Activated CD8-positive, alpha-beta memory T cell treated with anti-CD3 and anti-CD28 coated beads, Interleukin-2, amount 10 ng/mL, durations not matched to agents 7 days and 5 days (primary cell): ENCODE results near the gene MARCHF6. TPM values are rescaled to one million over a fixed set of nuclear protein-coding genes. Genes with fewer than 3 reads are reported as not detected.
A peak's percentile ranks its signal among the peaks of the same experiment; 100 is the strongest.

ENCODE experiments used
- ATAC-seq: fragments of 150-1000 bp; cut with Tn5 transposase; one replicate; pipeline ENCODE4 v1.10.0; 2021; ENCODE audit warnings: moderate library complexity
- CTCF ChIA-PET: fragments of 350-600 bp; sonication (Branson Sonifier 250); formaldehyde crosslinking; loops from one replicate; lab custom pipeline; 2021; ENCODE audit warnings: antibody characterized with exemption; lab: Charles Lee
- DNase-seq: peaks from one replicate; pipeline ENCODE4 v3.0.0-alpha.2; 2020
- H3K27ac Mint-ChIP-seq: one replicate; pipeline ENCODE4 v1.8.0; 2021; ENCODE audit warnings: mild to moderate bottlenecking, mixed read lengths
- H3K27me3 Mint-ChIP-seq: one replicate; pipeline ENCODE4 v1.8.0; 2021; ENCODE audit warnings: mixed read lengths
- H3K36me3 Mint-ChIP-seq: one replicate; pipeline ENCODE4 v1.8.0; 2021; ENCODE audit warnings: mild to moderate bottlenecking, mixed read lengths
- H3K4me1 Mint-ChIP-seq: one replicate; pipeline ENCODE4 v1.8.0; 2021; ENCODE audit warnings: mixed read lengths
- H3K4me3 Mint-ChIP-seq: one replicate; pipeline ENCODE4 v1.8.0; 2021; ENCODE audit warnings: mild to moderate bottlenecking, moderate library complexity, mixed read lengths
- H3K9me3 Mint-ChIP-seq: one replicate; pipeline ENCODE4 v1.8.0; 2022; ENCODE audit warnings: low read depth, mixed read lengths
- total RNA-seq, 2 experiments: library from RNA; stranded (reverse); gene quantifications; one replicate each; pipeline ENCODE4 v1.2.3, GENCODE V29; 2021

The MARCHF6 gene
- total RNA-seq, 2 experiments from 2014 or later, result 88.5 to 89.9 TPM

- no peak overlapping the region for H3K4me3 Mint-ChIP-seq
- peaks cover 12% of the 10 kb centered on the region for H3K4me1 Mint-ChIP-seq
- H3K36me3 Mint-ChIP-seq, result no peaks in the 10 kb centered on the region
- H3K27me3 Mint-ChIP-seq, result no peaks in the 10 kb centered on the region
- ATAC-seq (no peak), DNase-seq (no peak)
- no peaks in the 10 kb centered on the region for H3K9me3 Mint-ChIP-seq
- CTCF ChIA-PET, result interaction anchor here (0.7 kb wide), 1 partner anchor 18 kb away, joined by 3 read pairs; no protein-coding TSS in a partner anchor
- H3K27ac Mint-ChIP-seq, result no peak overlapping the region
Measured at GRCh38 chr5:10348258-10348657, 5.2 kb upstream of the MARCHF6 start.

- Mint-ChIP-seq H3K4me1 (peaks cover 19% of the 10 kb centered on the region), H3K27me3 (no peaks in the 10 kb centered on the region), H3K36me3 (peaks cover 3% of the 10 kb centered on the region), H3K4me3 (no peak overlapping the region), H3K9me3 (no peaks in the 10 kb centered on the region), H3K27ac (no peak overlapping the region)
- CTCF ChIA-PET, result no interaction called here
- DNase-seq (no peak), ATAC-seq (no peak)
Measured at GRCh38 chr5:10351199-10351905, 2.1 kb upstream of the MARCHF6 start.

GRCh38 chr5:10351919-10352318 is 1.6 kb upstream of the MARCHF6 start:
- no peaks in the 10 kb centered on the region for H3K9me3 Mint-ChIP-seq
- no peaks in the 10 kb centered on the region for H3K27me3 Mint-ChIP-seq
- no peak overlapping the region for H3K4me3 Mint-ChIP-seq
- no peak for DNase-seq
- H3K4me1 Mint-ChIP-seq, result peaks cover 21% of the 10 kb centered on the region
- H3K36me3 Mint-ChIP-seq, result peaks cover 3% of the 10 kb centered on the region
- peak overlapping the region; percentile 18 for H3K27ac Mint-ChIP-seq
- ATAC-seq, result no peak
- CTCF ChIA-PET, result interaction anchor here (1.9 kb wide), 1 partner anchor 12 kb away, joined by 10 read pairs; no protein-coding TSS in a partner anchor

- DNase-seq (peak; percentile 44), ATAC-seq (peak; percentile 2)
- Mint-ChIP-seq H3K4me1 (peaks cover 27% of the 10 kb centered on the region), H3K4me3 (peak overlapping the region; percentile 85), H3K36me3 (peaks cover 3% of the 10 kb centered on the region), H3K27me3 (no peaks in the 10 kb centered on the region), H3K9me3 (no peaks in the 10 kb centered on the region), H3K27ac (peak overlapping the region; percentile 89)
- CTCF ChIA-PET, result interaction anchor here (1.0 to 1.9 kb wide), 6 partner anchors 12 to 276 kb away, joined by 3 to 10 read pairs (median 4); no protein-coding TSS in a partner anchor
Measured at GRCh38 chr5:10352430-10353240, 860 bp upstream of the MARCHF6 start.

GRCh38 chr5:10354048-10354872 is 765 bp downstream of the MARCHF6 start:
- Mint-ChIP-seq H3K27me3 (no peaks in the 10 kb centered on the region), H3K36me3 (peaks cover 8% of the 10 kb centered on the region), H3K27ac (peak overlapping the region; percentile 99), H3K9me3 (no peaks in the 10 kb centered on the region), H3K4me3 (peak overlapping the region; percentile 94), H3K4me1 (peaks cover 37% of the 10 kb centered on the region)
- DNase-seq (peak; percentile 71), ATAC-seq (peak; percentile 21)
- CTCF ChIA-PET, result interaction anchor here (1.0 to 1.9 kb wide), 6 partner anchors 10 to 103 kb away, joined by 3 to 10 read pairs (median 4); no protein-coding TSS in a partner anchor

- Mint-ChIP-seq H3K27me3 (no peaks in the 10 kb centered on the region), H3K4me1 (peaks cover 37% of the 10 kb centered on the region), H3K27ac (peak overlapping the region; percentile 99), H3K4me3 (peak overlapping the region; percentile 94), H3K36me3 (peaks cover 10% of the 10 kb centered on the region), H3K9me3 (no peaks in the 10 kb centered on the region)
- ATAC-seq, result peak; percentile 21
- no peak for DNase-seq
- CTCF ChIA-PET, result interaction anchor here (1.1 kb wide), 1 partner anchor 71 kb away, joined by 3 read pairs; no protein-coding TSS in a partner anchor
Measured at GRCh38 chr5:10355071-10355889, 1.8 kb downstream of the MARCHF6 start.

- Mint-ChIP-seq H3K9me3 (no peaks in the 10 kb centered on the region), H3K4me1 (peaks cover 33% of the 10 kb centered on the region), H3K27ac (no peak overlapping the region), H3K36me3 (peaks cover 10% of the 10 kb centered on the region), H3K27me3 (no peaks in the 10 kb centered on the region), H3K4me3 (no peak overlapping the region)
- ATAC-seq (no peak), DNase-seq (no peak)
- CTCF ChIA-PET, result interaction anchor here (0.7 to 1.5 kb wide), 3 partner anchors 10 to 75 kb away, joined by 3 to 6 read pairs (median 5); no protein-coding TSS in a partner anchor
Measured at GRCh38 chr5:10358999-10359398, 5.5 kb downstream of the MARCHF6 start.

GRCh38 chr5:10360686-10361085 is 7.2 kb downstream of the MARCHF6 start:
- H3K4me1 Mint-ChIP-seq, result peaks cover 33% of the 10 kb centered on the region
- H3K27me3 Mint-ChIP-seq, result no peaks in the 10 kb centered on the region
- H3K36me3 Mint-ChIP-seq, result peaks cover 7% of the 10 kb centered on the region
- ATAC-seq (no peak), DNase-seq (no peak)
- CTCF ChIA-PET, result no interaction called here
- H3K4me3 Mint-ChIP-seq, result no peak overlapping the region
- no peaks in the 10 kb centered on the region for H3K9me3 Mint-ChIP-seq
- no peak overlapping the region for H3K27ac Mint-ChIP-seq

GRCh38 chr5:10363519-10364185 is 10.2 kb downstream of the MARCHF6 start:
- ATAC-seq, result no peak

GRCh38 chr5:10364186-10364689 is 10.7 kb downstream of the MARCHF6 start:
- H3K9me3 Mint-ChIP-seq, result no peaks in the 10 kb centered on the region
- H3K27ac Mint-ChIP-seq, result no peak overlapping the region
- CTCF ChIA-PET, result interaction anchor here (0.5 to 1.7 kb wide), 8 partner anchors 11 to 264 kb away, joined by 3 to 14 read pairs (median 3); partner anchors contain the start of gene MARCHF6
- peak; percentile 47 for ATAC-seq
- H3K36me3 Mint-ChIP-seq, result peaks cover 12% of the 10 kb centered on the region
- H3K4me3 Mint-ChIP-seq, result no peak overlapping the region
- no peak for DNase-seq
- peaks cover 20% of the 10 kb centered on the region for H3K4me1 Mint-ChIP-seq
- no peaks in the 10 kb centered on the region for H3K27me3 Mint-ChIP-seq

More at GRCh38 chr5:10363519-10364185, 10.2 kb downstream of the MARCHF6 start:
- H3K27me3 Mint-ChIP-seq, result no peaks in the 10 kb centered on the region
- H3K27ac Mint-ChIP-seq, result no peak overlapping the region
- H3K36me3 Mint-ChIP-seq, result peaks cover 9% of the 10 kb centered on the region
- H3K4me3 Mint-ChIP-seq, result no peak overlapping the region
- CTCF ChIA-PET, result interaction anchor here (1.0 to 1.7 kb wide), 7 partner anchors 10 to 264 kb away, joined by 3 to 14 read pairs (median 3); partner anchors contain the start of gene MARCHF6
- DNase-seq, result no peak
- no peaks in the 10 kb centered on the region for H3K9me3 Mint-ChIP-seq
- peaks cover 19% of the 10 kb centered on the region for H3K4me1 Mint-ChIP-seq

GRCh38 chr5:10365782-10366181 is 12.3 kb downstream of the MARCHF6 start:
- no peaks in the 10 kb centered on the region for H3K9me3 Mint-ChIP-seq
- H3K4me3 Mint-ChIP-seq, result no peak overlapping the region
- ATAC-seq (no peak), DNase-seq (no peak)
- CTCF ChIA-PET, result no interaction called here
- H3K36me3 Mint-ChIP-seq, result peaks cover 16% of the 10 kb centered on the region
- no peak overlapping the region for H3K27ac Mint-ChIP-seq
- H3K27me3 Mint-ChIP-seq, result no peaks in the 10 kb centered on the region
- H3K4me1 Mint-ChIP-seq, result peaks cover 19% of the 10 kb centered on the region
